ENCODE results near the gene SNX10.
"Not testable (repeated sequence)": the region's sequence is repeated elsewhere in the genome, so short reads cannot be mapped to it uniquely, and the experiment has no call there.

SNX10 gene

GRCh38 chr7:26291699-26292538 lies at the start of gene SNX10:
SNX10 (plus strand) TSS chr7:26291862; CDS start chr7:26346443, 54,581 bp downstream.
- TF ChIP-seq, protein P1, sequence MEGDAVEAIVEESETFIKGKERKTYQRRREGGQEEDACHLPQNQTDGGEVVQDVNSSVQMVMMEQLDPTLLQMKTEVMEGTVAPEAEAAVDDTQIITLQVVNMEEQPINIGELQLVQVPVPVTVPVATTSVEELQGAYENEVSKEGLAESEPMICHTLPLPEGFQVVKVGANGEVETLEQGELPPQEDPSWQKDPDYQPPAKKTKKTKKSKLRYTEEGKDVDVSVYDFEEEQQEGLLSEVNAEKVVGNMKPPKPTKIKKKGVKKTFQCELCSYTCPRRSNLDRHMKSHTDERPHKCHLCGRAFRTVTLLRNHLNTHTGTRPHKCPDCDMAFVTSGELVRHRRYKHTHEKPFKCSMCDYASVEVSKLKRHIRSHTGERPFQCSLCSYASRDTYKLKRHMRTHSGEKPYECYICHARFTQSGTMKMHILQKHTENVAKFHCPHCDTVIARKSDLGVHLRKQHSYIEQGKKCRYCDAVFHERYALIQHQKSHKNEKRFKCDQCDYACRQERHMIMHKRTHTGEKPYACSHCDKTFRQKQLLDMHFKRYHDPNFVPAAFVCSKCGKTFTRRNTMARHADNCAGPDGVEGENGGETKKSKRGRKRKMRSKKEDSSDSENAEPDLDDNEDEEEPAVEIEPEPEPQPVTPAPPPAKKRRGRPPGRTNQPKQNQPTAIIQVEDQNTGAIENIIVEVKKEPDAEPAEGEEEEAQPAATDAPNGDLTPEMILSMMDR (IDR thresholded peaks at IDR 0.05; ENCODE audit: low read depth, low read length, missing control alignments), result no peak
- no peak for DNase-seq (ENCODE audit: extremely low read depth, low read depth)
- peak within 1 kb of the TSS; percentile 12; the same call in 1 of the 2 replicates for H3K4me3 ChIP-seq (replicated peaks; ENCODE audit: low read depth, low read length)

DNA sequence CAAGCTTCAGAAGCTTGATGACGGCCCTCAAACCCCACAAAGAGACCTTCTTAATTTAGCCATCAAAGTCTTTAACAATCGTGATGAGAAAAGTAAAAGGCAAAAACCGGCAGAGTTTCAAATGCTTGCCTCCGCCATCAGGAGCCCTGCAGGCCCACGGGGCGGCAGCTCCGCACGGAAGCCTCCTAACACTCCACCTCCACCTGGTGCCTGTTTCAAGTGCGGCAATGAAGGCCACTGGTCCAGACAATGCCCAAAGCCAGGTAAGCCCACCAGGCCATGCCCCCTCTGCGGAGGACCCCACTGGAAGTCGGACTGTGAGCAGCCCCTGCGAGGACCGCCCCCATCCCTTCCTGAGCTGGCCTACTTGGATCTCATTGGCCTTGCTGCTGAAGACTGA lies 46.5 kb upstream of the SNX10 start:
- H3K4me3 ChIP-seq (replicated peaks; ENCODE audit: low read depth, low read length), result no peak overlapping the region
- TF ChIP-seq, protein P1 (IDR thresholded peaks at IDR 0.05; ENCODE audit: low read depth, low read length, missing control alignments), result no peak
- no peak for DNase-seq (ENCODE audit: extremely low read depth, low read depth)

DNA sequence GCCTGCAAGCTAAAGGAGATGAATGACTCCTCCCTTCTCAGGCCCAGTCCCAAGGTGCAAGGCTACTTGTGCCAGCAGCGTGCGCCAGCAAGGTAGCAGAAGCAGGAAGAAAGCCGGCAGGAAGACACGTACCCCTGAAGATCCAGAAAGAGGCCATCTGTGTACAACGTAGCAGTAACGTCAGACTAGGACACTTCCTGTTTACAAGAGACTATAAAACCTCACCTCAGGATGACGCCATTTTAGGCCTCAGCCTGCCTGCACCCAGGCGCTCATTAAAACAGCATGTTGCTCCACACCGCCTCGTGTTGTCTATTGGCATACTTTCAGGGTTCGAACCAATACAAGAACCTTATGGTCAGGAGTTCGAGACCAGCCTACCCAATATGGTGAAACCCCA lies 41.4 kb upstream of the SNX10 start:
- TF ChIP-seq, protein P1 (IDR thresholded peaks at IDR 0.05; ENCODE audit: low read depth, low read length, missing control alignments), result no peak
- no peak overlapping the region for H3K4me3 ChIP-seq (replicated peaks; ENCODE audit: low read depth, low read length)
- DNase-seq (ENCODE audit: extremely low read depth, low read depth), result no peak

GRCh38 chr7:26261866-26262265 lies 29.8 kb upstream of the SNX10 start:
- not testable (repeated sequence) for DNase-seq (ENCODE audit: extremely low read depth, low read depth); H3K4me3 ChIP-seq (replicated peaks; ENCODE audit: low read depth, low read length)

GRCh38 chr7:26265065-26265464 lies 26.6 kb upstream of the SNX10 start:
- no peak overlapping the region for H3K4me3 ChIP-seq (replicated peaks; ENCODE audit: low read depth, low read length)
- TF ChIP-seq, protein P1 (IDR thresholded peaks at IDR 0.05; ENCODE audit: low read depth, low read length, missing control alignments), result no peak
- no peak for DNase-seq (ENCODE audit: extremely low read depth, low read depth)

- DNase-seq (ENCODE audit: extremely low read depth, low read depth), result no peak
- no peak overlapping the region for H3K4me3 ChIP-seq (replicated peaks; ENCODE audit: low read depth, low read length)
Observed at GRCh38 chr7:26265499-26266075, 26.1 kb upstream of the SNX10 start.

More at GRCh38 chr7:26265499-26266075, 26.1 kb upstream of the SNX10 start:
- TF ChIP-seq, protein P1 (IDR thresholded peaks at IDR 0.05; ENCODE audit: low read depth, low read length, missing control alignments), result no peak
